ENCODE measurements around the gene VKORC1.

VKORC1 gene

GRCh38 chr16:31114468-31114867, 19.9 kb upstream of the VKORC1 start:
- no peak for TF ChIP-seq EP300 (IDR thresholded peaks at IDR 0.05; ENCODE audit: borderline replicate concordance)
- no peak for TF ChIP-seq TCF12 (IDR thresholded peaks at IDR 0.05; ENCODE audit: low read depth)
- no peak for TF ChIP-seq YY1 (IDR thresholded peaks at IDR 0.05; ENCODE audit: low read depth)
- no peak for TF ChIP-seq NFIC (IDR thresholded peaks at IDR 0.05)
- TF ChIP-seq TAF1 (IDR thresholded peaks at IDR 0.05; ENCODE audit: low read depth), result no peak
- no peak for TF ChIP-seq EGR1 (IDR thresholded peaks at IDR 0.05)
- TF ChIP-seq REST (IDR thresholded peaks at IDR 0.05; ENCODE audit: low read depth), result no peak
- TF ChIP-seq FOXM1 (IDR thresholded peaks at IDR 0.05; ENCODE audit: borderline replicate concordance, low read depth), result no peak
- no peak for TF ChIP-seq CEBPB (IDR thresholded peaks at IDR 0.05)
- TF ChIP-seq ZBTB7A (IDR thresholded peaks at IDR 0.05; ENCODE audit: low read depth), result no peak
- TF ChIP-seq, protein P1, sequence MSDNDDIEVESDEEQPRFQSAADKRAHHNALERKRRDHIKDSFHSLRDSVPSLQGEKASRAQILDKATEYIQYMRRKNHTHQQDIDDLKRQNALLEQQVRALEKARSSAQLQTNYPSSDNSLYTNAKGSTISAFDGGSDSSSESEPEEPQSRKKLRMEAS (IDR thresholded peaks at IDR 0.05), result no peak
- no peak for TF ChIP-seq CREB1 (IDR thresholded peaks at IDR 0.05; ENCODE audit: low read depth)

- TF ChIP-seq ZBTB7A (IDR thresholded peaks at IDR 0.05; ENCODE audit: low read depth) (no peak), FOXM1 (IDR thresholded peaks at IDR 0.05; ENCODE audit: borderline replicate concordance, low read depth) (no peak), CREB1 (IDR thresholded peaks at IDR 0.05; ENCODE audit: low read depth) (no peak), REST (IDR thresholded peaks at IDR 0.05; ENCODE audit: low read depth) (no peak), NFIC (IDR thresholded peaks at IDR 0.05) (no peak), USF1 (IDR thresholded peaks at IDR 0.05) (no peak), TAF1 (IDR thresholded peaks at IDR 0.05; ENCODE audit: low read depth) (no peak), EGR1 (IDR thresholded peaks at IDR 0.05) (no peak), TEAD4 (IDR thresholded peaks at IDR 0.05) (no peak), EP300 (IDR thresholded peaks at IDR 0.05; ENCODE audit: borderline replicate concordance) (no peak), CEBPB (IDR thresholded peaks at IDR 0.05) (no peak), RAD21 (IDR thresholded peaks at IDR 0.05; ENCODE audit: low read depth) (no peak), YY1 (IDR thresholded peaks at IDR 0.05; ENCODE audit: low read depth) (no peak), TCF12 (IDR thresholded peaks at IDR 0.05; ENCODE audit: low read depth) (no peak)
- TF ChIP-seq, protein P1 (IDR thresholded peaks at IDR 0.05), result no peak
Observed at GRCh38 chr16:31113121-31114120, 18.8 kb upstream of the VKORC1 start.

GRCh38 chr16:31112711-31113110, 18.1 kb upstream of the VKORC1 start:
- TF ChIP-seq REST (IDR thresholded peaks at IDR 0.05; ENCODE audit: low read depth) (no peak), ZBTB7A (IDR thresholded peaks at IDR 0.05; ENCODE audit: low read depth) (no peak)

GRCh38 chr16:31111881-31112466, 17.4 kb upstream of the VKORC1 start:
- TF ChIP-seq RAD21 (IDR thresholded peaks at IDR 0.05; ENCODE audit: low read depth), result no peak
- no peak for TF ChIP-seq TCF12 (IDR thresholded peaks at IDR 0.05; ENCODE audit: low read depth)
- TF ChIP-seq TAF1 (IDR thresholded peaks at IDR 0.05; ENCODE audit: low read depth), result no peak
